HG02798 (cell line): ENCODE results near the gene PAK6.

Experiments
- ATAC-seq: cut with Tn5 transposase; IDR thresholded peaks from one replicate; pipeline ENCODE4 v1.9.1; 2021; ENCODE audit warnings: mild to moderate bottlenecking; ENCODE audit not compliant: unreplicated experiment, poor library complexity

The PAK6 gene

DNA sequence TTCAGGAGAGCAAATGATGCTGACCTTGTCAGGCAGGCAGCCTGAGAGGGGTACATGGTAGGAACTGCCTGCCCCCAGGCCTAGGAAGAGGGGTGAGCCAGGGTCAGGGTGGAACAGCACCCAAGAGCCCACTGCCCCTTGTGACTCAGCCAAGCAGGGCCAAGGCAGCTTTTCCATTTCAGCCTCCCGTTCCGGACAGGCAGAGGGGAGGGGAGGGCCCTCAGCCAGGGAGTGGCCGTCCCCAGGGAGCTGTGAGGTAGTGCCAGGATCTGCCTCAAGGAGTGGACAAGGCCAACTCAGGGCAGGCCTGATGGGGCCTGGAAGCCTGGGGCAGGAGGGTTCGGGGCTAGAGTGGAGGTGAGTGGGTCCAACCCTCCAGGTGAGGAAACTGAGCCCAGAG, 49.1 kb downstream of the PAK6 start:
- no peak for ATAC-seq

DNA sequence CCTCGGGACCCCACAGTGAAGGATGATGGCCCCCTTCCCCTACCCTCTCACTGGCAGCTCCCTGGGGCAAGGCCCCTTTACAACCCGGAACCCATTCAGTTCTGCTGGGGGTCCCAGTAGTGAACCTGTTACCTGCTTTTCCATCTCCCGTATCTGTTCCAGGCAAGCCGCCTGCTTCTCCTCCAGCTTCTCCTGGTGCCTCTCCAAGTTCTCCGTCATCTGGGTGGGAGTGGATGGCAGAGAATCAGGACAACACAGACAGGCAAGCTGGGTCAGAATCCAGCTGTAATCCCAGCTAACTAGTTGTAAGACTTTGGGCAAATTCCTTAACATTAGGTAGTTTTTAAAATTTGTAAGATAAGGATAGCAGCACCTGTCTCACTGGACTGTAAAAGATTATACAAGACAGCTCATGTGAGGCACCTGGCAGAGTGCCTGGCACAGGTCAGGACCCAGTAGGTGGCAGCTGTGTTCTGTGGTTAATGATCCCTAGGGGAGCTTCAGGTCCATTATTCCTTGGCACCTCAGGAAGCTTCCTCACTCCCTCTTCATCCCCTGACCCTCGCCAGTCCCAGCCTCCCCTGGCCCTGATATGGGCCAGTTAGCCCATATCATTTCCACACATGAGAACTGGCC, 50.4 kb downstream of the PAK6 start:
- no peak for ATAC-seq

DNA sequence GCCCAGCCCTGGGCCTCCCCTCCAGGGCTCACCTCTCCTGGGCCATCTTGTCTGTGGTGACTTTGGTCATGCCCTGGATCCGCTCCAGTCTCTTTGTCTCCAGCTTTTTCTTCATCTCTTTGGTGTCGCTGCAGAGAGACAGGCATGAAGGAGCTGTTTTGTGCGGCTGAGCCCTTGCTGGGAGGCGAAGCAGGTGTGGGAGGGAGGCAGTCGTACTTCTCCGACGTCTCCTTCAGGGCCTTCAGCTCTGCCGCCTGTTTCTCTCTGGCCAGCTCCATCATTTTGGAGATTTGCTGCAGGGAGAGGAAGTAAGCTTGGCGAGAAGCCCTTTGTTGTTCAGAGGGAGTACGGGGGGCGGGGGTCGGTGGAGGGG, 51.7 kb downstream of the PAK6 start:
- ATAC-seq: no peak

DNA sequence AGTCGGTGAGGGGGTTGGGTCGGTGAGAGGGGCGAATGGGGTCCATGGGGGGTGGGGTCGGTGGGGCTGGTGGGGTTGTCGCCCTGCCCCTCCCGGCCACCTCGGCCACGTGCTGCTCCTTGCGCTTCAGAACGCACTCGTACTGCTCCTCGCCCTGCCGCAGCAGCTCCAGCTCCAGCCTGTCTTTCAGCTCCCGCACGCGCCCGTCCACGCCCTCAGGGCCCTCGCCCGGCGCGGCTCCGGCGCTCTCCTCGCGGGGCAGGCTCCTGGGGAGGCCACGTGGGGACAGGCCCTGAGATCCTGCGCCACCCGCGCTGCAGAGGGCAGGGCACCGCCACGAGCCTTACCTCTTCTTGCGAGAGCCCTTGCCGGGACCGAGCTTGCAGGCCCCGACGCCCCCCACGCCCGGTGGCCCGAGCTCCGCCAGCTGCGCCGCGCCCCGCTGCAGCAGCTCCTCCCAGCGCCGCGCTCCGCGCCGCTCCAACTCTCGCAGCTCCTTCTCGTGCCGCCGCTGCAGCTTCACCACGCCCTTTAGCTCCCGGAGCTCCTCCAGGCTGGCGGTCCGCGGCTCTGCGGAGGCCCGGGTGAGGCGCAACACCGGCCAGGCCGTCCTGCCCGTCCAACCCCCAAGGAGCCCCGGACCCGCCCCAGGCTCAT, 52.2 kb downstream of the PAK6 start:
- no peak for ATAC-seq

DNA sequence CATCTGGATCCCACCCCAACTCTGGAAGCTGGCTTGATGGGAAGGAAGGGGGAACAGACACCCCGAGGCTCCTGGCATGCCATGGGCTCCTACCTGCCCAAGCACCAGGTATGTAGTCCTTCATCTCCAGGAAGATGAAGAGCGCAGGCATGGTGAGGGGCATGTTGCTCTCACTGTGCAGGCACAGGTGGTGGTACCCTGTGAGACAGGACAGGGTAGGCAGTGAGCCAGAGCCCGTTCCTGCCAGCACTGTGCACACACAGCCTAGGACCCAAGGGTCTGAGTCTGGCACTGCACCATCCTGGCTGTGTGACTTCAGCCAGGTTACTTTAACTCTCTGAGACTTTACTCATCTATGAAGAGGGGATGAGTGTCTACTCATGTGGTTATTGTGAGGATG, 53.4 kb downstream of the PAK6 start:
- no peak for ATAC-seq

DNA sequence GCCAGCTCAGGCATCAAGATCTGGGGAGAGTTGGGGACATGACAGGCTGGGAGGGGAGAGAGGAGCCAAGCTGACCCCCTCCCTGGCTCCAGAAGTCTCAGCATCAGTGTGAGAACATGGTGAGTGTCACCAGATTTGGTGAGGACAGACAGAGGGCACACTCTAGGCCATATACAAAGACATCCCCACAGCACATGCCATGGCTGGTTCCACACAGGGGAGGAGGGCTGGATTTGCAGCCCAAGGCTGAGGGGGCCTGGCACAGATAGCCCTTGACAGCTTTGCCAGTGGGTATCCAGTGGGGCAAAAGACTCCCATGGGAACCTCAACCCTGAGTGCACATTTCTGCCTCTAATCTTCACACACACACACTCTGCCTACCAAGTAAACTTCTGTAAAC, 54.1 kb downstream of the PAK6 start:
- no peak for ATAC-seq

DNA sequence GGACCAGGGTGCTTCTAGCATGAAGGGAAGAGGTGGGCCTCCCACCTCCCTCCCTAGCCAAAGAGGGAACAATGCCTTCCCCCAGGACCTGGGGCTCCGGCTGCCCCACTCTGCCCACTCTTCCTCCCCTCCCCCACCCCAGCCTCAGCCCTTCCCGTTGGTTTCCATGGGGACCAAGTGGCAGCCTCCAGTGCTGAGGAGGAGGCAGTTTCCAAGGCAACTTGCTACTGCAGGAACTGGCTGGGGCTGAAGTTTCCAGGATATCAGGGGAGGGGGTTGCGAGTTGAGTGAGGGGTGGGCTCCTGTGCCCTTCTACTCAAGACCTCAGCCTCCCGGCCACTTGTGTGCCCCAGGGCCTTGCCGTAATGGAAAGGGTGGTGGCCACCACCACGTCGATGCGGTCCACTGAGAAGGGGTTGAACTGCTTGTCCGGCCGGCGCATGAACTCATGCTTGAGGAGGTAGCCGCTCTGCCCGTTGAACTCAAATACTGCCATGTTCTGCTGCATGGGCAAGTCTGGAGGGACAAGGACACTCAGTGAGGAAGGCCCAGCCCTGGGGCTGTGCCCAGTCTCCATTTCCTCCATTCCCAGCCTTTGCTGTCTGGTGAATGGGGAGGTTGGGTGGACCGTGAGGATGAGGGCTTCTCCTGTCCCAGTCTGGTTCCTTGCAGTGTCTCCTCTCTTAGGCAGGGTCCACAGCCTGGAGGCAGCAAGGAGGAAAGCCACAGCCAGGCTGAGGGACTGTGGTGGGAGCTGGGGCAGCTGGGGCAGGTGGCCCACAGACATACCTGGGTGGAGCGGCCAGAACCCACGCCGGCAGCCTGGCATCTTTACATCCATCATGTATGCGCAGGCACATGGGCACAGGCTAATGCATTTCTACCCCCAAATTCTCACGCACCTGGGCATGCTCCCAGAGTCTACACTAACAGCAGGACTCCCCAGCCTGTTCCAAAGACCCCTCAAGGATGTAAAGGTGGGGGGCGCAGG, 55.3 kb downstream of the PAK6 start:
- no peak for ATAC-seq

DNA sequence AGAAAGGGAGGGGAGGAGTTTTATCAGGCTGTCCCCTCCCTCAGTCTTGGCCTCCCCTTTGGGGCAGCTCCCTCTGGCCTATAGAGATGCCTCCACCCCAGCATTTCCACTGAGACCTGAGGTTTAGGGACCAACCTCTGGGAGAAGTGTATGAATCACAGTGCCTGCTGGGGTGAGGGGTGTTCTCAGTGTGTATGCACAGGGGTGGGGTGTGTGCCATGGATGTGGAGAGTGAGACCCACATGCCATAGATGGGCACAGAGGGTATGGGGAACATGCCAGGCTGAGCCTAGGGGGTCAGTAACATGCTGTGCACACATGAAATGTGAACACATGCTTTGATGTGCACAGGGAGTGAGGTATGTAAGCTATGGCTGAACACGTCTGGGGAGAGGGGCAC, 56.4 kb downstream of the PAK6 start:
- no peak for ATAC-seq

DNA sequence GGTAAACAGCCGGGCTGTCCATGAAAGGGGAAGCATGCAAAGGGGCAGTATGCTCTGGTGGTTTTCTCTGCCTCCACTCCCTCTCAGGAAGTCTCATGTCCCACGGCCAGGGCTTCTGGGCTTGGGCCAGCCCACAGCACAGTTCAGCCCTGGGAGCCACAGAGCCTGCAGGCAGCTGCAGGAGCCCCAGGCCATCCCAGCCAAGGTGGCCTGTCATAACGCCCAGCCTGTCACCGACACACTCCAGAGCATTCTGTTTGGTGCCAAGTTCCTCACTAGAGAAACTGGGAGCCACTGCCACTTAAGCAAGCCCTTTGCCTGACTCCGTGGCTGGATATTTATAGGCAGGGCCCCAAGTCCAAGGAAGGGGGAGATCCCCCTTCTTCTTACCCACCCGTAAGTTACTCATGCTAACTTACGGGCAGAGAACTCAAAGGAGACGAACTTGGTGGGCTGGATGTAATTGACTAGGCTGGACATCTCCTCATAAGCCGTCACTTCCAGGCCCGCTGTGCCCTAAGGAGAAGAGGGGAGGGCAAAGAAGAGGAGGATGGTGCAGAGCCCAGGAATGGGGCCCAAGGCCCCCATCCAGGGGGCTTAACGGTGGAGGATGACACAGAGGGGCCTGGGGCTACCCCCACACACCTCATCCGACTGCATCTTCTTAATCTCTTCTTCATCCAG, 57.2 kb downstream of the PAK6 start:
- no peak for ATAC-seq

DNA sequence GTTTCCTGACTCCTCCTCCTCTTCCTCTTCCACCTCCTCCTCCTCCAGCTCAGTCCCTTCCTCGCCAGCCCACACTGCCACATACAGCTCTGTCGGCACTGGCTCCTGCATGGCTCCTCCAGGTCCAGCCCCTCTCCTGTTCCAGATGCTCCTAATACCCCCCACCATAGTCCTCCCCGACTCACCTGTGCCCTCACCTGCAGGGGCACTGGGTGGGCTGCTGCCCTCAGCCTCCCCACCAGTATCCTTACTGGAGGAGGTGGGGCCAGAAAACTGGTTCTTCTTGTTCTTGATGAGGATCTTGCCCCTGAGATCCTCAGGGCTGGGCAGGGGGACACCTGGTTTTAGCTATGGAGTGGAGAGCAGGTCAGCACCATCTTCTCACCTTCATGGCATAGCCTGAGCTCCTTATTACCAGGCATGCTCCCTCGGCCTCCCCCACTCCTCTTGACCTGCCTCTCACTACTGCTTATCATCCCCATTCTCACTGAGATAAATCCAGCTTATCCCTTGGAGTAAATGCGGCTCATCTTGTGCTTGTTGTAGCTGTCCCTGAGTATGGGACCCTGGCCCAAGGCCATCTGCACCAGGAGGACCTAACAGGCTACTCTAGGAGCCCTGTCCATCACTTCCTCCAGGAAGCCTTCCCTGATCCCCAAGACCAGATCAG, 57.8 kb downstream of the PAK6 start:
- ATAC-seq: no peak

DNA sequence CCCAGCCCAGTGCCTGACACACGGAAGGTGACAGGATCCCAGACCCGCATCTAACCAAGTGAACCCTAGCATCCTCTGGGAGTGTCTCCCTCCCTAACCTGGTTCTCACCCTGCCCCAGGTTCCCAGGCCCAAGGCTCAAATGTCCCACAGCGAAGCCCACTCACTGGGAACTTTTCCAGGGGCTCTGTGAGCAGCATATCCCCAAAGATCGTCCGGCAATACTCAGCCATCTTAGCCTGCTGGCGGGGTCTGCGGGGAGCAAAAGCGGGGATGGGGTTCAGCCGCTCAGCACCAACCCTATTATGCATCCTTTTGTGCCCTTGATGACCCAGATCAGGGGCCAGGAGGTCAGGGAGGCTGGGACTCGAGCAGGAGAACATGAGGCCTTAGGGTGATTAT, 58.5 kb downstream of the PAK6 start:
- ATAC-seq: no peak

DNA sequence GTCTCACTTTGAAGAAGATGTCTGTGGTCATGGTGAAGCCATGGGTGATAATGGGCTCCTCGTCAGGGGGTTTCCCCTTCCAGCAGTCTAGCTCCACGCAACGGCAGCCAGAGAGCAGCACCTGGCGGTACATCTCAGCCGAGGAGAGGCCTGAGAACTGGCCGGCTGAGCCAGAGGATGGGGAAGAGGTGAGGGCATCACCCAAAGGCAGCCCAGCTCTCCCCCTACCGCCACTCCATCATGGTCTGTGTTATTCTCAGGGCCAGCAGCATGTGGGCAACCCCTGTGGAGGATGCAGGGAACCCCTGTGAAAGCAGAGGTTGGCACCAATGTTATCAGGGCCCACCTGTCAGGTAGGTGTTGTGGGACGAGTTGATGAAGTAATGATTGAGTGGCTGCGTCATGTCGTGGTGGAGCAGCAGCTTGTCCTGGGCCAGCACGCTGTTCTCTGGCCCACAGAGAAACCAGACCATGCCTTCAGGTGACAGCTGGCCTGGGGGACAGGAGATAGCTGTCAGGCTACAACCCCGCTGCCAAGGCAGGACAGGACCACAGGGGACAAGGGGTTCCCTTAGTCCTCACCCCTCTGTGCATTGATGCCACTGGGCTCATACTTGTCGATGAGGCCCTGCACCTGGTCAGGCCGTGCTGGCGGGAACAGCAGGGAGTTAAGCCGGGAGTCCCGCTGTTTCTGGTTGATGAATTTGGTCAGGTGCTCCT, 59.5 kb downstream of the PAK6 start:
- ATAC-seq: no peak

DNA sequence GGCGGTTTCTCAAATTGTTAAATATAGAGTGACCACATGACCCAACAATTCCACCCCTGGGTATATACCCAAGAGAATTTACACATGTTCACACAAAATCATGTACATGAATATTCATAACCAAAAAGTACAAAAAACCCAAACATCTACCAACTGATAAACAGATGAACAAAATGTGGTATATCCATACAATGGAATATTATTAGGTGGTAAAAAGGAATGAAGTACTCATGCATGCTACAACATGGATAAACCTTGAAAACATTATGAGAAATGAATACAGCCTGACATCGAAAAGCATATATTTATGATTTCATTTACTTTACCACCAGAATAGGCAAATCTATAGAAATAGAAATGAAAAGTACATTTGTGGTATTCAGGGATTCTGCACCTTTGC, 61.5 kb downstream of the PAK6 start:
- no peak for ATAC-seq

DNA sequence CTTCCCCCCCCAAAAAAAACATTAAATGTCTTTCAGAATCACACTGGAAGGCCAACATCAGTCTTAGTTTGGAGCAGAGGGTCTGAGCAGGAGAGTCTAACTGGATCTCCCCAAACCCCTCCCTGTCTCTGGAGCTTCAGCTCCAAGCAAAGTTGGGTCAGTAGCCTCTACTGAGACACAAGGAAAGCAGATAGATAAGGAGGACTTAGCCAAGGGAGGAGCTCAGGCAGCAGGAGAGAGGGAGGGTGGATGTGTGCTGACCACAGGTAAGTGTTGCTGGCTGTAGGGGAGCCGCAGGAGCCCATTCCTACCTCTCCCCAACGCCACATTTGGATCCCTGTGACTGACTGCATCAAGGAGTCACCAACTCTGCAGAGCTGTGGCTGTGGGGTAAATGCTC, 61.9 kb downstream of the PAK6 start:
- no peak for ATAC-seq

DNA sequence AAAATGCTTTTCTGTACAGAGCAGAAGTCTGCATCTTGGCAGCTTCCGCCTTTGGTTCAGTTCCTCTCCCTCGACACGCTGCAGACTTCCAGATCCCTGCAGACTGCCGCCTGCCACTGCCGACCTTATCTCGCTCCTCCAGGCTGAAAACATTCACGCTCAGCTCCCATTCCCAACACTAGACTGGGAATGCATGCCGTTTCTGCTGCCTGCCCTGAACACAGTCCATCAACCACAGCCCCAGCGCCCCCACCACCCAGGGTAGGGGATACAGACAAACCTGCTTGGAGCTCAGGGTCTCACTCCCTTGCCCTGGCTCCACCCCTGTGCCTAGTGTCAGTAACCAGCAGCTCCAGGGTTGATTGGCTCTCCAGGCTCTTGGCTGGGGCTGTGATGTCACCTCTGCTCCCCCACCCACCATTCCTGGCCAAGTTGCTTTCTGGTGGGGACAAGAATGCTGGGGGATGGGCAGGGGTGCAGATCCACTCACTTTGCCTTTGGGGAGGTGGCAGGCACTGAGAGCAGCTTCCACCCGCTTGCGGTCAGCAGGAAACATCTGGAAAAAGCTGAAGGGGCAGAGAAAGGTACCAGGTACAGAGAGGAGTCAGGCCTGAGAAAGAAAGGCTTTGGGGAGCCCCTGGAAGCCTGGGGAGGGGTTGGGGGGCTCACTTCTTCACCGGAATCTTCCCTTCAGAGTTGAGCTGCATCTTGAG, 62.8 kb downstream of the PAK6 start:
- ATAC-seq: no peak

DNA sequence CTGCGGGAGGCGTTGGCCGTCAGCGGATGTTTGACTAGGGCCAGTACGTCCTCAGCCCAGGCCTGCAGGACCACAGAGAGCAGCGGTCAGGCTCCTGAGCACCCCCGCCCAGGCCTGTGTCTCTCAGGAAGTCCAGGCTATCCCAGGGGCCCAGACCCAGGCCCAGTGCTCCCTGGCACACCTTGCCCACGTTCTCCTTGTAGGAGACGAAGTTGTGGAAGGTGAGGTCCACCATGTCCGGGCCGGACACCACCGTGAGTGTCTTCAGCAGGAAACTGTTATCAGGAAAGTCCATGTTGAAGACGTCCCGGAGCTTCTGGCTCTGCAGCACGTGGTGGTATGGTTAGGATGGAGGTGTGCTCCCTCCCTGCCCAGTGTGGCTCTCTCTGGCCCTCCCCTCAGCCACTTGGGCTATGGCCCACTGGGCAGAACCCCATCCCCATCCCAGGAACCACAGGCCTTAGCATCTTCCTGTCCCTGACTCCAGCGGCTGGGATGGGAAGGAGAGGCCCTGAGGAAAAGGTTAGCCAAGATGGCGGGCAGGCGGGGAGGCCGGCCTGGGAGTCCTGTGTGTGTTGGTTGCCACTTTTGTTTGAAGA, 63.5 kb downstream of the PAK6 start:
- no peak for ATAC-seq

DNA sequence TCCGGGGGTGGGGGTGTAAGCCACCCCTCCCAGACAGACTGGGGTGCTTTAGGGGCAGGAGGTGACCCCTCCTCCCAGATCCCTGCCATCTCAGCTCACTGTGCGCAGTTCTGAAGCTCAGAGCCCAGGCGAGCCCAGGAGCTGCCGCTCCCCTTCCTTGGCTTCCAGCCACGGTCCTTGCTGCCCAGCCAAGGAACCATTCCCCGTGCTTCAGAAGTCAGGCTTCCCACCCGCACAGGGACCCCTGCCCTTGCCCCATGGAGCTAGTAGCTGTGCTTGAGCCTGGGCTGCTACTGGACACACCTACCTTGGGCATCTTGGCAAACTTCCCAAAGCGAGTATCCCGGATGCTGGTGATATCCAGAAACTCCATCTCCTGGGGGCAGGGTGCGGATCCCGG, 64.1 kb downstream of the PAK6 start:
- no peak for ATAC-seq

DNA sequence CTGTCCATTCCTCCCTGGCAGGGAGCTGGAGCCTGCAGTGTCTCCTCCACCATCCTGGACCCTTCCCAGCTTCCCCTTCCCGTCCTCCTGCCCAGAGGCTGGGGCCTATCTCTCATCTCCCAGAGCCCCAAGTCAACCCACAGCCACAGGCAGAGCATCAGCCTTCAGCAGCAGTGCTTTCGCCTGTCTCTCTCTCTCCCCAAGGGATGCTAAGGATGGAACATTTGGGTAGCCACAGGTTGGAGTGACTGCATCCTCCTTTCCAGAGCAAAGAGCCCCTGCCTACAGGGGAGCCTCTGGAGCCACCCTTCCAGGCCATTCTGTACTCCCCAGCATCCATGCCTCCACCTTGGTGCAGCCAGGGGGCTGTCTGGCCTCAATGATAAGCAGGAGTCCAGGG, 64.7 kb downstream of the PAK6 start:
- ATAC-seq: no peak

DNA sequence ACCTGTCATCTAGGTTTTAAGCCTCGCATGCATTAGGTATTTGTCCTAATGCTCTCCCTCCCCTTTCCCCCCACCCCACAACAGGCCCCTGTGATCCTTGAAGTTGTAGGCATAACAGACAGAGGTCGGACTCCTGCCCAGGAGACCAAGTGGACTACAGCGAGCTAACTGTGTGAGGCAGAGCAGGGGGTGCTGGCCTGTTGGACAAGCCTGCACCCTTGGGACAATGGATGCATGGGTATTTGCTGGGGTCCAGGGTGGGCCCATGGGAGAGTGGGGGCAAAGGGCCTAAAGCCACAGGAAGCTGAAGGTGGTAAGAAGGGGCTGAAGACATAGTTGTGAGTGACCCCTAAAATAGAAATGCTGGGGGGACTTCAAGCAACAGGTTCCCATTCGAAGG, 66.4 kb downstream of the PAK6 start:
- no peak for ATAC-seq
